ENCODE measurements around the gene OSER1. TPM values are rescaled to one million over a fixed set of nuclear protein-coding genes. Genes with fewer than 3 reads are reported as not detected.

OSER1 gene
- total RNA-seq, 1 experiment from 2014 or later, result 35.7 TPM

GRCh38 chr20:44211177-44212039 lies 837 bp upstream of the OSER1 start:
- Histone ChIP-seq H2BK20ac (ENCODE audit: low read depth, low read length, poor library complexity, severe bottlenecking) (no peak overlapping the region), H4K91ac (ENCODE audit: insufficient read length, low read depth, low read length) (no peak overlapping the region), H4K20me1 (ENCODE audit: control insufficient read depth, insufficient read depth, insufficient read length) (no peaks in the 10 kb centered on the region), H3K18ac (ENCODE audit: insufficient read length, low read depth, low read length) (peak overlapping the region; percentile 52), H3K9ac (ENCODE audit: extremely low read depth, insufficient read length, low read length) (peak overlapping the region; percentile 84), H3K23me2 (ENCODE audit: insufficient read length, low read depth, low read length, poor library complexity, severe bottlenecking) (peaks cover 15% of the 10 kb centered on the region), H2AK5ac (ENCODE audit: insufficient read length, low read length) (no peak overlapping the region), H3K23ac (ENCODE audit: insufficient read length, low read depth, low read length) (no peak overlapping the region), H3K4me2 (ENCODE audit: insufficient read depth, insufficient read length, low read length) (peak overlapping the region; percentile 94), H3K56ac (ENCODE audit: insufficient read length, low read depth, low read length) (no peak overlapping the region), H2BK12ac (ENCODE audit: insufficient read length, low read depth, low read length) (no peak overlapping the region), H2BK120ac (ENCODE audit: low read depth, low read length, poor library complexity, severe bottlenecking) (no peak overlapping the region), H2BK5ac (ENCODE audit: insufficient read length, low read length) (peak overlapping the region; percentile 43), H3T11ph (ENCODE audit: low read length) (no peak overlapping the region), H3K14ac (ENCODE audit: insufficient read depth, low read length) (peak overlapping the region; percentile 58; the same call in 1 of the 2 replicates), H3K4ac (ENCODE audit: low read depth, low read length) (no peak overlapping the region), H3K27ac (ENCODE audit: insufficient read length, low read depth, low read length) (peak overlapping the region; percentile 32), H3K79me1 (ENCODE audit: insufficient read depth, low read depth, low read length, poor library complexity, severe bottlenecking) (peaks cover 1% of the 10 kb centered on the region), H3K4me1 (ENCODE audit: insufficient read depth, low read length) (peaks cover 3% of the 10 kb centered on the region; the same call in 1 of the 2 replicates), H2AFZ (ENCODE audit: low read length) (no peak overlapping the region), H4K8ac (replicated peaks; ENCODE audit: insufficient read length, low read depth, low read length) (no peak overlapping the region), H3K9me3 (ENCODE audit: control insufficient read depth, low read depth, low read length) (no peaks in the 10 kb centered on the region), H3K27me3 (ENCODE audit: insufficient read depth, low read length) (no peaks in the 10 kb centered on the region), H2BK15ac (ENCODE audit: low read depth, low read length) (no peak overlapping the region), H3K79me2 (ENCODE audit: insufficient read depth, low read length) (peaks cover 21% of the 10 kb centered on the region), H4K5ac (ENCODE audit: insufficient read length, low read depth, low read length) (peak overlapping the region; percentile 5)
- Mint-ChIP-seq H3K4me1 (peaks cover 37 to 45% of the 10 kb centered on the region in 2 experiments), H3K27ac (peak overlapping the region; percentile 95 to 98 (median 96)), H3K4me3 (peak overlapping the region; percentile 98 to 100), H3K9me3 (peaks cover 0 to 2% of the 10 kb centered on the region in 2 experiments; a peak in 2 of 5 replicates), H3K27me3 (ENCODE audit: low read depth) (no peaks in the 10 kb centered on the region), H3K36me3 (ENCODE audit: insufficient read depth in 1 of 3, low read depth in 3 of 3) (peaks cover 1 to 9% (median 2%) of the 10 kb centered on the region in 3 experiments)
- no CpG with 5 or more reads among the region's 24 CpGs for WGBS (ENCODE audit: extremely low coverage, insufficient read length, low lambda C conversion rate)
- DNase-seq, result no peak
- TF ChIP-seq CTCF (conservative IDR thresholded peaks at IDR 0.05), result no peak
